Upper lobe of right lung (tissue), 1 donor: ENCODE data around the gene ANKS1B. TPM values are rescaled to one million over a fixed set of nuclear protein-coding genes. Genes with fewer than 3 reads are reported as not detected.

Experiments
- ATAC-seq: fragments of 200-7000 bp; cut with Tn5 transposase; one replicate; pipeline ENCODE4 v1.9.1; 2020; ENCODE audit warnings: mild to moderate bottlenecking, moderate library complexity
- DNase-seq: peaks from one replicate; pipeline ENCODE4 v3.0.0-alpha.2; 2020
- H3K27ac ChIP-seq: fragments of 200-600 bp; one replicate; pipeline ENCODE4 v1.8.0; 2022
- H3K27me3 ChIP-seq: fragments of 200-600 bp; one replicate; pipeline ENCODE4 v1.8.0; 2022; ENCODE audit warnings: mild to moderate bottlenecking
- H3K36me3 ChIP-seq: fragments of 200-600 bp; one replicate; pipeline ENCODE4 v1.8.0; 2022
- H3K4me1 ChIP-seq: fragments of 200-600 bp; one replicate; pipeline ENCODE4 v1.8.0; 2022
- H3K4me3 ChIP-seq: fragments of 200-600 bp; one replicate; pipeline ENCODE4 v1.8.0; 2022; ENCODE audit warnings: mild to moderate bottlenecking
- H3K9me3 ChIP-seq: fragments of 200-600 bp; one replicate; pipeline ENCODE4 v1.8.0; 2022
- CTCF ChIP-seq: fragments of 200-600 bp; IDR thresholded peaks from one replicate; pipeline ENCODE4 v1.8.0; 2022; ENCODE audit warnings: antibody characterized with exemption
- intact Hi-C: fragments of 100-400 bp; cut with DNase I; formaldehyde crosslinking; loops from one replicate; pipeline ENCODE4 v1.11.0; 2022
- total RNA-seq: library from RNA; stranded (reverse); fragmentation: NEBNext Ultra II Directional; extraction: Animal tissue kit (Norgen Biotek cat#: 25700); gene quantifications from one replicate; pipeline ENCODE4 v1.2.1, GENCODE V29; 2021
- donor health status: DM: no; HTN: yes; CAD: no; lungs with severe emphysema.

Gene ANKS1B
- total RNA-seq, 1 donor from 2014 or later = 5.3 TPM

- intact Hi-C loops = no loop called here
- H3K27me3 ChIP-seq = peaks cover 37% of the 10 kb centered on the region
- H3K36me3 ChIP-seq = no peaks in the 10 kb centered on the region
- no peak overlapping the region for H3K27ac ChIP-seq
- DNase-seq = no peak
- H3K9me3 ChIP-seq = no peaks in the 10 kb centered on the region
- no peak overlapping the region for H3K4me3 ChIP-seq
- H3K4me1 ChIP-seq = no peaks in the 10 kb centered on the region
- TF ChIP-seq CTCF = no peak
- ATAC-seq = no peak
Observed at GRCh38 chr12:98894412-98895085, 1090.2 kb downstream of the ANKS1B start.

- Histone ChIP-seq H3K4me3 (no peak overlapping the region), H3K36me3 (no peaks in the 10 kb centered on the region), H3K9me3 (no peaks in the 10 kb centered on the region), H3K27ac (no peak overlapping the region), H3K27me3 (peaks cover 37% of the 10 kb centered on the region), H3K4me1 (no peaks in the 10 kb centered on the region)
- DNase-seq = no peak
- ATAC-seq = no peak
- TF ChIP-seq CTCF = no peak
- intact Hi-C loops = no loop called here
Observed at GRCh38 chr12:98893675-98894411, 1090.9 kb downstream of the ANKS1B start.

GRCh38 chr12:98893126-98893674 lies 1091.5 kb downstream of the ANKS1B start:
- Histone ChIP-seq H3K4me1 (no peaks in the 10 kb centered on the region), H3K4me3 (no peak overlapping the region), H3K27me3 (peaks cover 37% of the 10 kb centered on the region), H3K27ac (no peak overlapping the region), H3K36me3 (no peaks in the 10 kb centered on the region), H3K9me3 (no peaks in the 10 kb centered on the region)
- no peak for TF ChIP-seq CTCF
- ATAC-seq (no peak), DNase-seq (no peak)
- intact Hi-C loops = no loop called here

- DNase-seq (no peak), ATAC-seq (no peak)
- H3K27ac ChIP-seq = no peak overlapping the region
- H3K27me3 ChIP-seq = no peaks in the 10 kb centered on the region
- H3K4me3 ChIP-seq = no peak overlapping the region
- no peaks in the 10 kb centered on the region for H3K9me3 ChIP-seq
- intact Hi-C loops = no loop called here
- no peak for TF ChIP-seq CTCF
- H3K36me3 ChIP-seq = no peaks in the 10 kb centered on the region
- no peaks in the 10 kb centered on the region for H3K4me1 ChIP-seq
Observed at GRCh38 chr12:98885778-98886177, 1099.0 kb downstream of the ANKS1B start.

- Histone ChIP-seq H3K27ac (no peak overlapping the region), H3K4me1 (no peaks in the 10 kb centered on the region), H3K36me3 (no peaks in the 10 kb centered on the region), H3K4me3 (no peak overlapping the region), H3K27me3 (no peaks in the 10 kb centered on the region), H3K9me3 (no peaks in the 10 kb centered on the region)
- intact Hi-C loops = no loop called here
- no peak for TF ChIP-seq CTCF
- DNase-seq (no peak), ATAC-seq (no peak)
Observed at GRCh38 chr12:98883231-98883630, 1101.5 kb downstream of the ANKS1B start.
